ENCODE data around the gene RFXAP.
"Not testable (repeated sequence)": the region's sequence is repeated elsewhere in the genome, so short reads cannot be mapped to it uniquely, and the experiment has no call there.

RFXAP gene

GRCh38 chr13:36818804-36819738 lies at the start of gene RFXAP:
RFXAP (plus strand) TSS chr13:36819222; CDS start chr13:36819358, 136 bp downstream.
- DNase-seq: peak; percentile 94

- DNase-seq: no peak
Measured at GRCh38 chr13:36769545-36769944, 49.5 kb upstream of the RFXAP start.

- no peak for DNase-seq
Measured at GRCh38 chr13:36770741-36771140, 48.3 kb upstream of the RFXAP start.

- no peak for DNase-seq
Measured at GRCh38 chr13:36772853-36773252, 46.2 kb upstream of the RFXAP start.

- DNase-seq: no peak
Measured at GRCh38 chr13:36774931-36775330, 44.1 kb upstream of the RFXAP start.

GRCh38 chr13:36776175-36776574 lies 42.8 kb upstream of the RFXAP start:
- DNase-seq: no peak

- peak; percentile 61 for DNase-seq
Measured at GRCh38 chr13:36778083-36778671, 40.8 kb upstream of the RFXAP start.

GRCh38 chr13:36783890-36784289 lies 35.1 kb upstream of the RFXAP start:
- no peak for DNase-seq

- not testable (repeated sequence) for DNase-seq
Measured at GRCh38 chr13:36786175-36786574, 32.8 kb upstream of the RFXAP start.

- peak; percentile 44 for DNase-seq
Measured at GRCh38 chr13:36787181-36787580, 31.8 kb upstream of the RFXAP start.

GRCh38 chr13:36788276-36788675 lies 30.7 kb upstream of the RFXAP start:
- no peak for DNase-seq

- DNase-seq: no peak
Measured at GRCh38 chr13:36789061-36789460, 30.0 kb upstream of the RFXAP start.

- DNase-seq: no peak
Measured at GRCh38 chr13:36789730-36790129, 29.3 kb upstream of the RFXAP start.

GRCh38 chr13:36794706-36795105 lies 24.3 kb upstream of the RFXAP start:
- no peak for DNase-seq

- no peak for DNase-seq
Measured at GRCh38 chr13:36795463-36795862, 23.6 kb upstream of the RFXAP start.

- DNase-seq: no peak
Measured at GRCh38 chr13:36796052-36796451, 23.0 kb upstream of the RFXAP start.

- DNase-seq: no peak
Measured at GRCh38 chr13:36801035-36801434, 18.0 kb upstream of the RFXAP start.

- no peak for DNase-seq
Measured at GRCh38 chr13:36804588-36804987, 14.4 kb upstream of the RFXAP start.

GRCh38 chr13:36806102-36806501 lies 12.9 kb upstream of the RFXAP start:
- no peak for DNase-seq

- no peak for DNase-seq
Measured at GRCh38 chr13:36807616-36808015, 11.4 kb upstream of the RFXAP start.

GRCh38 chr13:36813225-36813624 lies 5.8 kb upstream of the RFXAP start:
- DNase-seq: no peak

- DNase-seq: no peak
Measured at GRCh38 chr13:36814465-36814864, 4.6 kb upstream of the RFXAP start.

- DNase-seq: no peak
Measured at GRCh38 chr13:36815062-36815461, 4.0 kb upstream of the RFXAP start.

Measured in right hindlimb (tissue), 1 donor.